K562 (cell line): Measurements from ENCODE around the gene AKNAD1. TPM values are rescaled to one million over a fixed set of nuclear protein-coding genes. Genes with fewer than 3 reads are reported as not detected.

Source experiments
- ATAC-seq: fragments of 200-7000 bp; cut with Tn5 transposase; 3 replicates; pipeline ENCODE4 v1.9.1; 2020; ENCODE audit warnings: moderate library complexity
- BruUV-seq: library from RNA; stranded (reverse); fragments of 400-500 nt; replicated peaks from 2 replicates; lab custom pipeline; 2021; lab: Mats Ljungman, UMichigan
- CTCF ChIA-PET: fragments of 300-600 bp; formaldehyde crosslinking; extraction: SDS; loops from one replicate; lab custom pipeline; 2021; ENCODE audit warnings: low intra/inter-chr PET ratio; lab: Yijun Ruan, JAX
- POLR2A ChIA-PET: fragments of 300-600, 350-650 bp; sonication (Branson Sonifier 250); formaldehyde crosslinking; extraction: SDS; loops from one replicate; lab custom pipeline; 2021; ENCODE audit warnings: antibody characterized with exemption, inconsistent platforms; lab: Yijun Ruan, JAX
- DNase-seq, 4 experiments: peaks; one replicate each; pipeline versions ENCODE4 v3.0.0 to v3.0.0-alpha.2; 2011 to 2018; ENCODE audit warnings: low spot score in 3 of 4, mixed read lengths in 3 of 4; ENCODE audit errors: extremely low read depth in 1 of 4
- FAIRE-seq: peaks from 2 replicates; lab custom pipeline; 2011; peaks lifted over from hg19 to GRCh38; lab: Jason Lieb, UNC
- H2AFZ ChIP-seq: 2 replicates; pipeline ENCODE4 v1.6.0; 2011; ENCODE audit warnings: low read depth, low read length, control low read depth, inconsistent platforms
- H3K27ac ChIP-seq: fragments of 200-600 bp; 3 replicates; pipeline ENCODE4 v1.8.0; 2011; ENCODE audit warnings: low read depth, mild to moderate bottlenecking, control low read depth, inconsistent platforms, low read length, moderate library complexity, mixed read lengths; ENCODE audit errors: extremely low read depth
- H3K27me3 ChIP-seq, 2 experiments: fragments of 300-600 bp in 1 of 2; 2 replicates in 1 of 2; 3 replicates in 1 of 2; pipeline versions ENCODE4 v1.6.0 to v1.8.0; 2011; ENCODE audit warnings: inconsistent platforms in 2 of 2, low read length in 2 of 2, mild to moderate bottlenecking in 1 of 2, mixed read lengths in 1 of 2, moderate library complexity in 1 of 2; ENCODE audit not compliant: control insufficient read depth in 2 of 2, insufficient read depth in 2 of 2
- H3K36me3 ChIP-seq: fragments of 300-600 bp; 3 replicates; pipeline ENCODE4 v1.8.0; 2011; ENCODE audit warnings: mild to moderate bottlenecking, low read length, inconsistent platforms; ENCODE audit not compliant: control insufficient read depth, insufficient read depth
- H3K4me1 ChIP-seq, 2 experiments: fragments of 200-600 bp in 1 of 2; replicated peaks in 1 of 2; 2 replicates in 1 of 2; 3 replicates in 1 of 2; pipeline versions ENCODE4 v1.5.1 to v1.8.0; 2011; ENCODE audit warnings: inconsistent platforms in 2 of 2, low read length in 2 of 2, mild to moderate bottlenecking in 1 of 2, mixed read lengths in 1 of 2, moderate library complexity in 1 of 2; ENCODE audit not compliant: control insufficient read depth in 2 of 2, insufficient read depth in 2 of 2
- H3K4me2 ChIP-seq: 2 replicates; pipeline ENCODE4 v1.6.1; 2011; ENCODE audit warnings: low read length, control low read depth, inconsistent platforms, mixed read lengths; ENCODE audit not compliant: insufficient read depth
- H3K4me3 ChIP-seq: fragments of 200-600 bp; sonication (generic), shearing (Covaris generic); 2 replicates; pipeline ENCODE4 v1.5.1; 2016; ENCODE audit warnings: control low read depth, inconsistent platforms
- H3K79me2 ChIP-seq: fragments of 200-600 bp; 3 replicates; pipeline ENCODE4 v1.8.0; 2011; ENCODE audit warnings: low read length, inconsistent platforms; ENCODE audit not compliant: control insufficient read depth, insufficient read depth
- H3K9ac ChIP-seq, 2 experiments: 2 replicates each; pipeline versions ENCODE4 v1.6.0 to v1.6.1; 2011; ENCODE audit warnings: low read depth in 2 of 2, low read length in 2 of 2, control low read depth in 1 of 2, inconsistent platforms in 1 of 2, mild to moderate bottlenecking in 1 of 2, mixed read lengths in 1 of 2; ENCODE audit not compliant: insufficient read depth in 1 of 2
- H3K9me1 ChIP-seq: one replicate; pipeline ENCODE4 v1.6.0; 2011; ENCODE audit warnings: inconsistent platforms, mild to moderate bottlenecking, low read length, moderate library complexity; ENCODE audit not compliant: control insufficient read depth, insufficient read depth
- H3K9me3 ChIP-seq: replicated peaks from 2 replicates; pipeline ENCODE4 v1.5.1; 2011; ENCODE audit warnings: low read depth, low read length, inconsistent platforms; ENCODE audit not compliant: control insufficient read depth, insufficient read depth
- H4K20me1 ChIP-seq: replicated peaks from 2 replicates; pipeline ENCODE4 v1.6.1; 2011; ENCODE audit warnings: low read length, inconsistent platforms, mixed read lengths; ENCODE audit not compliant: control insufficient read depth, insufficient read depth
- ADNP ChIP-seq: fragments of 200-800 bp; sonication (Bioruptor generic); IDR thresholded peaks from 2 replicates; pipeline ENCODE4 v1.6.1; 2016; ENCODE audit warnings: missing genetic modification characterization, missing compliant biosample characterization
- EHMT2 ChIP-seq: fragments of 450-650 bp; IDR thresholded peaks from 2 replicates; pipeline ENCODE4 v1.6.1; 2018; ENCODE audit warnings: antibody characterized with exemption
- GATAD2B ChIP-seq: fragments of 450-650 bp; IDR thresholded peaks from 2 replicates; pipeline ENCODE4 v1.6.1; 2017; ENCODE audit warnings: mild to moderate bottlenecking, borderline replicate concordance
- KDM1A ChIP-seq, 2 experiments: fragments of 450-650 bp; IDR thresholded peaks; 2 replicates each; pipeline ENCODE4 v1.6.1; 2016; ENCODE audit warnings: mild to moderate bottlenecking in 2 of 2
- MIER1 ChIP-seq: fragments of 450-650 bp; IDR thresholded peaks from 2 replicates; pipeline ENCODE4 v1.6.1; 2016; ENCODE audit warnings: antibody characterized with exemption, mild to moderate bottlenecking, low read depth
- MYC ChIP-seq, 2 experiments: fragments of 250-450 bp in 1 of 2; sonication (Bioruptor Pico) in 1 of 2; IDR thresholded peaks; 2 replicates each; pipeline versions ENCODE4 v1.5.1 to v1.6.1; 2012 to 2021; ENCODE audit warnings: low read depth in 2 of 2, borderline replicate concordance in 1 of 2, improper control_type of control experiment in 1 of 2, low read length in 1 of 2, mild to moderate bottlenecking in 1 of 2, moderate library complexity in 1 of 2
- POLR2H ChIP-seq: IDR thresholded peaks from 2 replicates; pipeline ENCODE4 v1.6.1; 2016; ENCODE audit warnings: missing genetic modification characterization, low read depth, mild to moderate bottlenecking, control low read depth, missing compliant biosample characterization, moderate library complexity
- TAF7 ChIP-seq: fragments of 450-650 bp; IDR thresholded peaks from 2 replicates; pipeline ENCODE4 v1.6.1; 2016; ENCODE audit warnings: missing genetic modification characterization, missing compliant biosample characterization
- THRA ChIP-seq: fragments of 450-650 bp; IDR thresholded peaks from 2 replicates; pipeline ENCODE4 v1.6.1; 2017; ENCODE audit warnings: mild to moderate bottlenecking, moderate library complexity
- ZNF699 ChIP-seq: fragments of 250-450 bp; sonication (Bioruptor Pico); IDR thresholded peaks from 2 replicates; pipeline ENCODE4 v1.8.0; 2021; ENCODE audit warnings: mild to moderate bottlenecking, moderate library complexity; ENCODE audit not compliant: insufficient replicate concordance
- WGBS: fragments of 100-300 bp; shearing (Covaris generic); methylation state at CpG from one replicate; pipeline ENCODE4 v1.1.6; 2016; ENCODE audit warnings: low coverage, mixed read lengths; ENCODE audit not compliant: insufficient coverage; ENCODE audit errors: missing lambda C conversion rate; 5-methylcytosine and 5-hydroxymethylcytosine counted together
- in situ Hi-C: fragments of 300-500 bp; cut with MboI; formaldehyde crosslinking; loops from 4 replicates; pipeline ENCODE4 v1.15.0; 2018; ENCODE audit warnings: inconsistent platforms, mixed read lengths
- intact Hi-C: fragments of 100-400 bp; cut with micrococcal nuclease; formaldehyde crosslinking; loops from 2 replicates; pipeline ENCODE4 v1.14.2; 2022
- polyA plus RNA-seq, 8 experiments: library from polyadenylated mRNA; depleted of rRNA in 4 of 8; stranded (reverse) in 5 of 8; unstranded in 3 of 8; fragments of >200 nt; fragmentation: Nextera tagmentation in 2 of 8; fragmentation: Illumina TruSeq in 1 of 8; extraction: Ambion mirVana in 2 of 8; extraction: Trizol in 1 of 8; gene quantifications; 2 replicates each; pipeline versions ENCODE4 v1.2.1 to v1.2.3, GENCODE V29; 2011 to 2014; ENCODE audit warnings: inconsistent platforms in 1 of 8, missing spikeins in 1 of 8
- total RNA-seq, 7 experiments: library from RNA; depleted of rRNA in 6 of 7; stranded (reverse); fragments of >200 nt in 6 of 7; fragmentation: Illumina TruSeq in 2 of 7; extraction: Trizol in 2 of 7; gene quantifications; 2 replicates each; pipeline versions ENCODE4 v1.2.1 to v1.2.3, GENCODE V29; 2011 to 2021; ENCODE audit warnings: low replicate concordance in 1 of 7
- TF ChIP-seq, protein P1 (sequence below): fragments of 250-450 bp; sonication (Bioruptor Pico); IDR thresholded peaks from 2 replicates; pipeline ENCODE4 v1.9.0; 2021; ENCODE audit warnings: mild to moderate bottlenecking

Gene AKNAD1
- total and polyA plus RNA-seq, 9 of the 15 experiments (the other 6 are each of a cell fraction or from before 2014, with no cell fraction given), result 0.13 to 0.30 TPM; not detected in 7

- TF ChIP-seq TAF7 (no peak), MIER1 (peak; percentile 78; the same call in 1 of the 2 replicates), EHMT2 (peak; percentile 92)
- TF ChIP-seq, protein P1, sequence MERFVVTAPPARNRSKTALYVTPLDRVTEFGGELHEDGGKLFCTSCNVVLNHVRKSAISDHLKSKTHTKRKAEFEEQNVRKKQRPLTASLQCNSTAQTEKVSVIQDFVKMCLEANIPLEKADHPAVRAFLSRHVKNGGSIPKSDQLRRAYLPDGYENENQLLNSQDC (CRISPR knock-in tag), result no peak
- TF ChIP-seq, all 486 proteins: peak for 6
These were observed 24.0 kb upstream of the AKNAD1 start (continued) for GRCh38 chr1:108880850-108881249.

GRCh38 chr1:108878678-108879077, 21.8 kb upstream of the AKNAD1 start:
- H3K27ac ChIP-seq, result no peak overlapping the region
- no TSS peak for BruUV-seq
- WGBS, result 77% methylated on average over 3 of the region's 3 CpGs
- no peak overlapping the region for H2AFZ ChIP-seq
- H3K36me3 ChIP-seq, result no peaks in the 10 kb centered on the region
- ChIA-PET CTCF (no interaction called here), POLR2A (interaction anchor here (1.2 kb wide), 1 partner anchor 9 kb away, joined by 4 read pairs; no protein-coding TSS in a partner anchor)
- H3K9me3 ChIP-seq, result no peaks in the 10 kb centered on the region
- ATAC-seq (no peak), DNase-seq (no peak), FAIRE-seq (no peak)
- H3K4me2 ChIP-seq, result no peak overlapping the region
- intact Hi-C loops (loop anchor here (5.0 kb wide), 2 partner anchors 46 to 131 kb away; partner anchors contain the start of gene STXBP3), in situ Hi-C loops (no loop called here)
- H3K4me1 ChIP-seq, result peaks cover 9 to 12% of the 10 kb centered on the region in 2 experiments; a peak in 4 of 5 replicates
- TF ChIP-seq ZNF699 (CRISPR knock-in tag), result no peak
- 0 out of 2 replicates have a peak, but pooled peaks have one; percentile 7 for TF ChIP-seq GATAD2B
- no peak for TF ChIP-seq ADNP (tag)
- TF ChIP-seq MYC (IDR thresholded peaks at IDR 0.05; ENCODE audit: low read depth, low read length), result no peak
- TF ChIP-seq MYC (CRISPR knock-in tag; IDR thresholded peaks at IDR 0.05; ENCODE audit: borderline replicate concordance, low read depth), result no peak
- TF ChIP-seq KDM1A (IDR thresholded peaks at IDR 0.05), result peak; percentile 61 to 72
- TF ChIP-seq THRA, result 0 out of 2 replicates have a peak, but pooled peaks have one; percentile 6
- 0 out of 2 replicates have a peak, but pooled peaks have one; percentile 27 for TF ChIP-seq POLR2H
- no peaks in the 10 kb centered on the region for H3K9me1 ChIP-seq
- no peak overlapping the region for H3K9ac ChIP-seq
- H4K20me1 ChIP-seq, result no peaks in the 10 kb centered on the region
- no peaks in the 10 kb centered on the region for H3K27me3 ChIP-seq
- H3K4me3 ChIP-seq, result no peak overlapping the region
- H3K79me2 ChIP-seq, result peaks cover 32% of the 10 kb centered on the region
